Stomach (tissue), 4 donors: ENCODE data around the gene LST1.

Experiments used
- EP300 ChIP-seq: sonication (generic); formaldehyde crosslinking; IDR thresholded peaks from one replicate; pipeline ENCODE4 v1.6.1; 2017; ENCODE audit warnings: antibody characterized with exemption
- POLR2AphosphoS5 ChIP-seq, 3 donors: sonication (generic); formaldehyde crosslinking; IDR thresholded peaks; one replicate each; pipeline ENCODE4 v1.6.1; 2016; ENCODE audit warnings: antibody characterized with exemption in 3 of 3
- TF ChIP-seq, protein P1 (sequence below), 7 experiments: fragments of 450-650 bp in 4 of 7; fragments of 200-600 bp in 3 of 7; sonication (generic) in 3 of 7; IDR thresholded peaks; one replicate each; pipeline ENCODE4 v1.5.1; 2016 to 2019; ENCODE audit warnings: antibody characterized with exemption in 7 of 7, control low read depth in 2 of 7, mild to moderate bottlenecking in 1 of 7

DNA sequence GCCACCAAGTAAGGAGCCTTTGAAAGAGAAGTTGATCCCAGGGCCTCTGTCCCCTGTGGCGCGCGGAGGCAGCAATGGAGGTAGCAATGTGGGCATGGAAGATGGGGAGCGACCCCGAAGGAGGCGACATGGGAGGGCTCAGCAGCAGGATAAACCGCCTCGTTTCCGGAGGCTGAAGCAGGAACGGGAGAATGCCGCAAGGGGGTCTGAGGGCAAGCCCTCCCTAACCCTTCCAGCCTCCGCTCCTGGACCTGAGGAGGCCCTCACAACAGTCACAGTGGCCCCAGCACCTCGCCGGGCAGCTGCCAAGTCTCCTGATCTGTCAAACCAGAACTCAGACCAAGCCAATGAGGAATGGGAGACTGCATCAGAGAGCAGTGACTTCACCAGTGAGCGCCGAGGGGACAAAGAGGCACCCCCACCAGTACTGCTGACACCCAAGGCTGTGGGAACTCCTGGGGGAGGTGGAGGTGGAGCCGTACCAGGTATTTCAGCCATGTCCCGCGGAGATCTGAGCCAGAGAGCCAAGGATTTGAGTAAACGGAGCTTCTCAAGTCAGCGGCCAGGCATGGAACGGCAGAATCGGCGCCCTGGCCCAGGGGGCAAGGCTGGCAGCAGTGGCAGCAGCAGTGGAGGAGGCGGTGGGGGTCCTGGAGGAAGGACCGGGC is 46.3 kb downstream of the LST1 start:
- TF ChIP-seq, protein P1, sequence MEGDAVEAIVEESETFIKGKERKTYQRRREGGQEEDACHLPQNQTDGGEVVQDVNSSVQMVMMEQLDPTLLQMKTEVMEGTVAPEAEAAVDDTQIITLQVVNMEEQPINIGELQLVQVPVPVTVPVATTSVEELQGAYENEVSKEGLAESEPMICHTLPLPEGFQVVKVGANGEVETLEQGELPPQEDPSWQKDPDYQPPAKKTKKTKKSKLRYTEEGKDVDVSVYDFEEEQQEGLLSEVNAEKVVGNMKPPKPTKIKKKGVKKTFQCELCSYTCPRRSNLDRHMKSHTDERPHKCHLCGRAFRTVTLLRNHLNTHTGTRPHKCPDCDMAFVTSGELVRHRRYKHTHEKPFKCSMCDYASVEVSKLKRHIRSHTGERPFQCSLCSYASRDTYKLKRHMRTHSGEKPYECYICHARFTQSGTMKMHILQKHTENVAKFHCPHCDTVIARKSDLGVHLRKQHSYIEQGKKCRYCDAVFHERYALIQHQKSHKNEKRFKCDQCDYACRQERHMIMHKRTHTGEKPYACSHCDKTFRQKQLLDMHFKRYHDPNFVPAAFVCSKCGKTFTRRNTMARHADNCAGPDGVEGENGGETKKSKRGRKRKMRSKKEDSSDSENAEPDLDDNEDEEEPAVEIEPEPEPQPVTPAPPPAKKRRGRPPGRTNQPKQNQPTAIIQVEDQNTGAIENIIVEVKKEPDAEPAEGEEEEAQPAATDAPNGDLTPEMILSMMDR (IDR thresholded peaks at IDR 0.05), result no peak
- TF ChIP-seq EP300 (no peak), POLR2AphosphoS5 (IDR thresholded peaks at IDR 0.05) (no peak)
